ENCODE results near the gene HECTD4. TPM values are rescaled to one million over a fixed set of nuclear protein-coding genes. Genes with fewer than 3 reads are reported as not detected.

HECTD4 gene
- total and polyA plus RNA-seq, 9 of the 15 experiments (the other 6 are each of a cell fraction or from before 2014, with no cell fraction given), result 3.5 to 33.3 (median 13.5) TPM

DNA sequence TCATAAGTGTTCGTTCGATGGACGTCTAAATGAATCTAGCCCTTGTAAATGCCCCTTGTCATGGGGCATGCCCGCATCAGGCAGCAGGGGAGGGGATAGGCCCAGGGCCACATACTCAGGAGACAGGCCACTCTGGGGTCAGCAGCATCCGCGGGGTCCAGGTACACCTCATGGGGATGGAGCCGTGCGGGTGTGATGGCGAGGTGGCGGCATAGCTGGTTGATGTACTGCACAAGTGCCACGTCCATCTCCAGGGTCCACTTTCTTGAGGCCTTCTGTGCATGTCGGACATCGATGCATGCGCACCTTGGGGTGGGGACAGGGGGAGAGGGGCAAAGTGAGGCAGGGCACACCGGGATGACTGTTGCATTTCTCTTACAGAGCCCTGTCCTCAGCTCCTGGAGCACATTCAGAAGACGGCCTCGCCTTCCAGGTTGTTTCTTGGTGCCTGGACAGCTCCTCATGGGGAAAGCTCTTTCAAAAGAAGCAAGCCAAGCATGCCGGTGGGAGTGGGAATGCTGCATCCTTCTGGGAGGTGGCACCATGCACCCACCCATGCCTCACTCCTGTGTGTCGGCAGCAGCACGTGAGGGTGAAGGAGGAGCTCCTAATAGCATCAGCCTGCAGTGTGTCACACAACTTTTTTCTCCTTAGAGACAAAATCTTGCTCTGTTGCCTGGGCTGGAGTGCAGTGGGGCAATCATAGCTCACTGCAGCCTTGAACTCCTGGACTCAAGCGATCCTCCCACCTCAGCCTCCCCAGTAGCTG, 209.5 kb downstream of the HECTD4 start (continued):
- TF ChIP-seq HMGXB4 (CRISPR knock-in tag; IDR thresholded peaks at IDR 0.05) (no peak), CBFA2T2 (conservative IDR thresholded peaks at IDR 0.05) (no peak)

DNA sequence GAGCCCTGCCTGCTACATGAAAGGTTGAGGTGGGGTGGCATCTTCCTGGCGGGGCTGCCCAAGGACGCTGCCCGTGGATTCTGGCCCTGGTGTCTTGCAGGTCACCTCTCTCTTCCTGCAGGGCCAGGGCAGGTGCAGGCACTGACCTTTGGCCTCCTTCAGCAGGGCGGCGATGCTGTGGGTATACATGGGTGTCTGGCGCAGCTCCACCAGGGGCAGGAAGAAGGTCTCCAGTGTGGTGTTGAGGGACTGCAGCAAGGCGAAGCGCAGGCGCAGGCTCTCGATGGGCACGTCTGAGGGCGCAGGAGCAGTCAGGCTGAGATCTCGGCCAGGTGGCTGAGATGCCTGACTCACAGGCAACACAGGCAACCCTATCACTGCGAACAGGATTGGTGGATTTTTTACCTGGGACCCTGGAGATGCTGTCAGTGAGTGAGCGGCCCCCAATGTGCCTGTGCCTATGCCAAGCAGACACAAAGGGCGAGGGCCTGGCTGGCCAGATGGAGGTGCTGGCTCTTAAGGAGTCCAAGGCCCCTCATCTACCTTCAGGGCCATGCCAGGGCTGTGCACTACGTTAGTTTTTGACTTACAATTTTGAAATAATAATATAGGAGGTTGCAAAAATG, 211.1 kb downstream of the HECTD4 start:
- no peak overlapping the region for H3K4me2 ChIP-seq (ENCODE audit: insufficient read depth, low read length)
- no peak overlapping the region for H3K27ac ChIP-seq (ENCODE audit: extremely low read depth, low read depth, low read length)
- peak overlapping the region in 1 of 2 experiments; percentile 65; a peak in 1 of 4 replicates for H3K9ac ChIP-seq (ENCODE audit: insufficient read depth in 1 of 2, low read depth in 2 of 2, low read length in 2 of 2)
- ChIA-PET CTCF (ENCODE audit: low intra/inter-chr PET ratio) (no interaction called here), POLR2A (no interaction called here)
- no peaks in the 10 kb centered on the region for H3K27me3 ChIP-seq (ENCODE audit: control insufficient read depth in 2 of 2, insufficient read depth in 2 of 2, low read length in 2 of 2)
- H4K20me1 ChIP-seq (replicated peaks; ENCODE audit: control insufficient read depth, insufficient read depth, low read length), result no peaks in the 10 kb centered on the region
- peaks cover 0 to 21% of the 10 kb centered on the region in 2 experiments; a peak in 2 of 5 replicates for H3K4me1 ChIP-seq (replicated peaks in 1 of 2; ENCODE audit: control insufficient read depth in 2 of 2, insufficient read depth in 2 of 2, low read length in 2 of 2)
- no peaks in the 10 kb centered on the region for H3K9me3 ChIP-seq (replicated peaks; ENCODE audit: control insufficient read depth, insufficient read depth, low read depth, low read length)
- ATAC-seq (no peak), FAIRE-seq (no peak), DNase-seq (ENCODE audit: extremely low read depth in 1 of 4, low spot score in 3 of 4) (no peak)
- WGBS (ENCODE audit: insufficient coverage, low coverage, missing lambda C conversion rate), result 85% methylated on average over 15 of the region's 17 CpGs
- no peak overlapping the region for H3K4me3 ChIP-seq
- BruUV-seq (replicated peaks), result no TSS peak
- H3K9me1 ChIP-seq (ENCODE audit: control insufficient read depth, insufficient read depth, low read length), result no peaks in the 10 kb centered on the region
- no peaks in the 10 kb centered on the region for H3K79me2 ChIP-seq (ENCODE audit: control insufficient read depth, insufficient read depth, low read length)
- in situ Hi-C loops (cut with MboI) (no loop called here), intact Hi-C loops (cut with micrococcal nuclease) (loop anchor here (2.0 kb wide), 1 partner anchor 62 kb away; the partner anchor contains the start of gene NAA25)
- no peak overlapping the region for H2AFZ ChIP-seq (ENCODE audit: low read depth, low read length)
- H3K36me3 ChIP-seq (ENCODE audit: control insufficient read depth, insufficient read depth, low read length), result peaks cover 37% of the 10 kb centered on the region
- TF ChIP-seq, protein P1, sequence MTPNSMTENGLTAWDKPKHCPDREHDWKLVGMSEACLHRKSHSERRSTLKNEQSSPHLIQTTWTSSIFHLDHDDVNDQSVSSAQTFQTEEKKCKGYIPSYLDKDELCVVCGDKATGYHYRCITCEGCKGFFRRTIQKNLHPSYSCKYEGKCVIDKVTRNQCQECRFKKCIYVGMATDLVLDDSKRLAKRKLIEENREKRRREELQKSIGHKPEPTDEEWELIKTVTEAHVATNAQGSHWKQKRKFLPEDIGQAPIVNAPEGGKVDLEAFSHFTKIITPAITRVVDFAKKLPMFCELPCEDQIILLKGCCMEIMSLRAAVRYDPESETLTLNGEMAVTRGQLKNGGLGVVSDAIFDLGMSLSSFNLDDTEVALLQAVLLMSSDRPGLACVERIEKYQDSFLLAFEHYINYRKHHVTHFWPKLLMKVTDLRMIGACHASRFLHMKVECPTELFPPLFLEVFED (CRISPR knock-in tag; conservative IDR thresholded peaks at IDR 0.05), result no peak
- TF ChIP-seq ID3 (CRISPR knock-in tag; IDR thresholded peaks at IDR 0.05), result no peak
- no peak for TF ChIP-seq ID3 (tag; IDR thresholded peaks at IDR 0.05)
- TF ChIP-seq ZNF586 (CRISPR knock-in tag; conservative IDR thresholded peaks at IDR 0.05), result no peak
- TF ChIP-seq FOXJ2 (tag; IDR thresholded peaks at IDR 0.05), result no peak
- TF ChIP-seq ESRRA (IDR thresholded peaks at IDR 0.05; ENCODE audit: borderline replicate concordance, low read depth), result no peak
- no peak for TF ChIP-seq CEBPG (CRISPR knock-in tag; IDR thresholded peaks at IDR 0.05)
- no peak for TF ChIP-seq CEBPG (tag; conservative IDR thresholded peaks at IDR 0.05 in 1 of 2, IDR thresholded peaks at IDR 0.05 in 1 of 2)
- TF ChIP-seq, protein P2, sequence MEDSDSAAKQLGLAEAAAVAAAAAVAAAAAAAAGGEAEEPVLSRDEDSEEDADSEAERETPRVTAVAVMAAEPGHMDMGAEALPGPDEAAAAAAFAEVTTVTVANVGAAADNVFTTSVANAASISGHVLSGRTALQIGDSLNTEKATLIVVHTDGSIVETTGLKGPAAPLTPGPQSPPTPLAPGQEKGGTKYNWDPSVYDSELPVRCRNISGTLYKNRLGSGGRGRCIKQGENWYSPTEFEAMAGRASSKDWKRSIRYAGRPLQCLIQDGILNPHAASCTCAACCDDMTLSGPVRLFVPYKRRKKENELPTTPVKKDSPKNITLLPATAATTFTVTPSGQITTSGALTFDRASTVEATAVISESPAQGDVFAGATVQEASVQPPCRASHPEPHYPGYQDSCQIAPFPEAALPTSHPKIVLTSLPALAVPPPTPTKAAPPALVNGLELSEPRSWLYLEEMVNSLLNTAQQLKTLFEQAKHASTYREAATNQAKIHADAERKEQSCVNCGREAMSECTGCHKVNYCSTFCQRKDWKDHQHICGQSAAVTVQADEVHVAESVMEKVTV (CRISPR knock-in tag; IDR thresholded peaks at IDR 0.05), result no peak
- no peak for TF ChIP-seq E2F3 (CRISPR knock-in tag; IDR thresholded peaks at IDR 0.05)
- no peak for TF ChIP-seq NR2F6 (CRISPR knock-in tag; IDR thresholded peaks at IDR 0.05)
- no peak for TF ChIP-seq ELF2 (CRISPR knock-in tag; IDR thresholded peaks at IDR 0.05)

Measured in K562 (cell line).